ENCODE data around the gene USP5. TPM values are rescaled to one million over a fixed set of nuclear protein-coding genes. Genes with fewer than 3 reads are reported as not detected.

The USP5 gene
- total and polyA plus RNA-seq, 7 donors, result 25.4 to 51.5 (median 41.1) TPM

- Histone ChIP-seq H3K27me3 (no peaks in the 10 kb centered on the region), H3K27ac (no peak overlapping the region), H3K4me1 (peaks cover 0 to 22% (median 15%) of the 10 kb centered on the region in 4 donors), H3K4me3 (no peak overlapping the region), H3K36me3 (peaks cover 0 to 37% (median 4%) of the 10 kb centered on the region in 4 donors), H3K9me3 (no peaks in the 10 kb centered on the region)
- WGBS, 2 donors, result 86 to 87% methylated on average over 10 of the region's 10 CpGs
- DNase-seq, result no peak
- TF ChIP-seq, protein P1, sequence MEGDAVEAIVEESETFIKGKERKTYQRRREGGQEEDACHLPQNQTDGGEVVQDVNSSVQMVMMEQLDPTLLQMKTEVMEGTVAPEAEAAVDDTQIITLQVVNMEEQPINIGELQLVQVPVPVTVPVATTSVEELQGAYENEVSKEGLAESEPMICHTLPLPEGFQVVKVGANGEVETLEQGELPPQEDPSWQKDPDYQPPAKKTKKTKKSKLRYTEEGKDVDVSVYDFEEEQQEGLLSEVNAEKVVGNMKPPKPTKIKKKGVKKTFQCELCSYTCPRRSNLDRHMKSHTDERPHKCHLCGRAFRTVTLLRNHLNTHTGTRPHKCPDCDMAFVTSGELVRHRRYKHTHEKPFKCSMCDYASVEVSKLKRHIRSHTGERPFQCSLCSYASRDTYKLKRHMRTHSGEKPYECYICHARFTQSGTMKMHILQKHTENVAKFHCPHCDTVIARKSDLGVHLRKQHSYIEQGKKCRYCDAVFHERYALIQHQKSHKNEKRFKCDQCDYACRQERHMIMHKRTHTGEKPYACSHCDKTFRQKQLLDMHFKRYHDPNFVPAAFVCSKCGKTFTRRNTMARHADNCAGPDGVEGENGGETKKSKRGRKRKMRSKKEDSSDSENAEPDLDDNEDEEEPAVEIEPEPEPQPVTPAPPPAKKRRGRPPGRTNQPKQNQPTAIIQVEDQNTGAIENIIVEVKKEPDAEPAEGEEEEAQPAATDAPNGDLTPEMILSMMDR (IDR thresholded peaks at IDR 0.05), result no peak
- no peak for TF ChIP-seq POLR2AphosphoS5 (IDR thresholded peaks at IDR 0.05)
- no peak for TF ChIP-seq EP300 (IDR thresholded peaks at IDR 0.05)
- TF ChIP-seq POLR2A (IDR thresholded peaks at IDR 0.05), result no peak
- intact Hi-C loops (cut with DNase I), result no loop called here
These were observed 1.9 kb upstream of the USP5 start for GRCh38 chr12:6849976-6850560.

GRCh38 chr12:6850796-6851152 lies 1.2 kb upstream of the USP5 start:
- Histone ChIP-seq H3K36me3 (peaks cover 2 to 37% (median 5%) of the 10 kb centered on the region in 4 donors), H3K27me3 (no peaks in the 10 kb centered on the region), H3K27ac (peak overlapping the region; percentile 91 to 99 (median 96)), H3K9me3 (no peaks in the 10 kb centered on the region), H3K4me3 (peak overlapping the region in 3 of 4 donors; percentile 59 to 74 (median 70)), H3K4me1 (peaks cover 0 to 22% (median 15%) of the 10 kb centered on the region in 4 donors)
- WGBS, 2 donors, result 15 to 36% methylated on average over 16 of the region's 16 CpGs
- no peak for TF ChIP-seq POLR2A (IDR thresholded peaks at IDR 0.05)
- TF ChIP-seq, protein P1 (IDR thresholded peaks at IDR 0.05), result no peak
- no peak for TF ChIP-seq POLR2AphosphoS5 (IDR thresholded peaks at IDR 0.05)
- TF ChIP-seq EP300 (IDR thresholded peaks at IDR 0.05), result no peak
- DNase-seq, result no peak
- intact Hi-C loops (cut with DNase I), result no loop called here

GRCh38 chr12:6851153-6851920 lies 613 bp upstream of the USP5 start, which contains the start of gene CDCA3:
Gene CDCA3, minus strand, starts transcription at chr12:6851286. Its CDS starts 334 bp downstream, at chr12:6850952.
- 0 to 1% methylated on average over 37 of the region's 37 CpGs for WGBS, 2 donors
- peak; percentile 99 for DNase-seq
- intact Hi-C loops (cut with DNase I), result no loop called here
- Histone ChIP-seq H3K27me3 (no peaks in the 10 kb centered on the region), H3K4me3 (peak within 1 kb of the TSS; percentile 59 to 74 (median 68)), H3K27ac (peak within 1 kb of the TSS; percentile 91 to 99 (median 96)), H3K9me3 (no peaks in the 10 kb centered on the region), H3K4me1 (peaks cover 0 to 22% (median 15%) of the 10 kb centered on the region in 4 donors), H3K36me3 (peaks cover 7 to 37% (median 10%) of the 10 kb centered on the region in 4 donors)
- TF ChIP-seq POLR2AphosphoS5 (IDR thresholded peaks at IDR 0.05) (peak; percentile 78 to 96 (median 94)), EP300 (IDR thresholded peaks at IDR 0.05) (no peak), POLR2A (IDR thresholded peaks at IDR 0.05) (peak; percentile 36 to 82)

DNA sequence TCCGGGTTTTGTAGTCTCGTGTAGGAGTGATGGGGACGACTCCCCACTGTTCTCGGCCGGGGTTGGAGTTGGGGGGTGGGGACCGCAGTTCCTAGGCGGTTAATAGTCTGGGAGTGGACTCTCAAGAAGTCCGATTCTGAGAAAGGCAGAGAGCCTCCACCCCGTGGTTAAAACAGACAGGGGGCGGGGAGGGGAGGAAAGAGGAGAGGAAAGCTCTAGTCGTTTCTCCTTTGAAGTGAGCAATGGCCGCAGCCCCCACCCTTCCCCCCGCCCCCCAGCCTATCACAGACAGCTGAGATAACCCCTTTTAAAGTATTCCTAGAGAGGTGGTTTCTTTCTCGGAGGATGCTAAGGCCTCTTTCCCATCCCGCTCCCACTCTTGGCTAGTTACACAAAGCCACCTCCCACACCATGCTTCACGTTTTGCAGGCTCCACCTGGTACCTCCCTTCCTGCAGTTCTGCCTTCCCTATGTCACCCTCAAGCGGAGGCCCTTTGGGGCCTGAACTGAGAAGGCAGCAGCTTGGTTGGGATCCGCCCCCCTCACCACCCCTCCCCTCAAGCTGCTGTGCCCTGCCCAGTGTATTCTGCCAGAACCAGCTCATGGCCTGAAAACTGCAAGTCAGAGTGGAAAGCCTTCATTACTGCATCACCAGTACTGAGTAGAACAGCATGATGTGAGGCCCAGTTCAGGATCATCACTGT lies 853 bp downstream of the USP5 start:
- no peaks in the 10 kb centered on the region for H3K9me3 ChIP-seq
- intact Hi-C loops (cut with DNase I), result no loop called here
- H3K36me3 ChIP-seq, result peaks cover 21 to 37% (median 24%) of the 10 kb centered on the region in 4 donors
- no peaks in the 10 kb centered on the region for H3K27me3 ChIP-seq
- TF ChIP-seq POLR2AphosphoS5 (IDR thresholded peaks at IDR 0.05) (peak in 1 of 4 donors; percentile 3), POLR2A (IDR thresholded peaks at IDR 0.05) (no peak)
- peak overlapping the region; percentile 91 to 99 (median 96) for H3K27ac ChIP-seq
- peaks cover 0 to 22% (median 15%) of the 10 kb centered on the region in 4 donors for H3K4me1 ChIP-seq
- 1 to 2% methylated on average over 18 of the region's 18 CpGs for WGBS, 2 donors
- H3K4me3 ChIP-seq, result peak overlapping the region; percentile 40 to 74 (median 64)
- DNase-seq, result peak; percentile 84

GRCh38 chr12:6853626-6854025 lies 1.7 kb downstream of the USP5 start:
- DNase-seq, result no peak
- H3K27ac ChIP-seq, result peak overlapping the region; percentile 91 to 99 (median 96)
- intact Hi-C loops (cut with DNase I), result no loop called here
- no peaks in the 10 kb centered on the region for H3K27me3 ChIP-seq
- H3K4me1 ChIP-seq, result peaks cover 0 to 22% (median 15%) of the 10 kb centered on the region in 4 donors
- H3K9me3 ChIP-seq, result no peaks in the 10 kb centered on the region
- WGBS, 2 donors, result 35 to 72% methylated on average over 1 of the region's 1 CpG
- H3K36me3 ChIP-seq, result peaks cover 28 to 44% (median 31%) of the 10 kb centered on the region in 4 donors
- TF ChIP-seq, protein P1 (IDR thresholded peaks at IDR 0.05), result no peak
- TF ChIP-seq EP300 (IDR thresholded peaks at IDR 0.05) (no peak), POLR2AphosphoS5 (IDR thresholded peaks at IDR 0.05) (no peak), POLR2A (IDR thresholded peaks at IDR 0.05) (no peak)
- peak overlapping the region in 2 of 4 donors; percentile 59 to 70 for H3K4me3 ChIP-seq
